HEK293 (cell line): ENCODE results near the gene MUC5B.
A peak's percentile ranks its signal among the peaks of the same experiment; 100 is the strongest.

ENCODE experiments used
- CTCF ChIA-PET: fragments of 350-600 bp; formaldehyde crosslinking; extraction: SDS; loops from one replicate; lab custom pipeline; 2021; ENCODE audit warnings: antibody characterized with exemption; lab: Yijun Ruan, JAX
- POLR2A ChIA-PET: fragments of 300-600 bp; formaldehyde crosslinking; extraction: SDS; loops from one replicate; lab custom pipeline; 2020; ENCODE audit warnings: antibody characterized with exemption, inconsistent platforms; lab: Yijun Ruan, JAX
- H3K27ac ChIP-seq: fragments of 200-500 bp; sonication (Bioruptor generic); 2 replicates; pipeline ENCODE4 v1.5.1; 2014; ENCODE audit warnings: low read depth, low read length, control low read depth, inconsistent platforms; ENCODE audit errors: extremely low read depth
- H3K36me3 ChIP-seq, 2 experiments: fragments of 200-500 bp in 1 of 2; sonication (Bioruptor generic) in 1 of 2; 1 replicate in 1 of 2; 2 replicates in 1 of 2; pipeline ENCODE4 v1.5.1; 2014 to 2017; ENCODE audit warnings: inconsistent platforms in 2 of 2, low read length in 2 of 2; ENCODE audit not compliant: control insufficient read depth in 2 of 2, insufficient read depth in 1 of 2
- H3K4me1 ChIP-seq: fragments of 200-500 bp; sonication (Bioruptor generic); 2 replicates; pipeline ENCODE4 v1.5.1; 2014; ENCODE audit warnings: mild to moderate bottlenecking, low read length, inconsistent platforms; ENCODE audit not compliant: control insufficient read depth, insufficient read depth
- H3K4me3 ChIP-seq: 2 replicates; pipeline ENCODE4 v1.5.1; 2011; ENCODE audit warnings: low read depth, mild to moderate bottlenecking, control low read depth, low read length, moderate library complexity
- H3K9me3 ChIP-seq: fragments of 200-500 bp; sonication (Bioruptor generic); 2 replicates; pipeline ENCODE4 v1.5.1; 2014; ENCODE audit warnings: low read depth, low read length, inconsistent platforms; ENCODE audit not compliant: control insufficient read depth, insufficient read depth
- BCL11A ChIP-seq: fragments of 450-650 bp; formaldehyde crosslinking; IDR thresholded peaks from 2 replicates; pipeline ENCODE4 v1.5.1; 2016; ENCODE audit warnings: low read depth, missing biosample characterization, missing genetic modification characterization
- FEZF1 ChIP-seq: fragments of 450-650 bp; formaldehyde crosslinking; IDR thresholded peaks from 2 replicates; pipeline ENCODE4 v1.5.1; 2016; ENCODE audit warnings: missing biosample characterization, missing genetic modification characterization
- IKZF3 ChIP-seq: fragments of 450-650 bp; IDR thresholded peaks from 2 replicates; pipeline ENCODE4 v1.5.0; 2018; ENCODE audit warnings: missing biosample characterization, mild to moderate bottlenecking, missing genetic modification characterization, moderate library complexity
- KLF10 ChIP-seq: fragments of 450-650 bp; IDR thresholded peaks from 2 replicates; pipeline ENCODE4 v1.5.1; 2018; ENCODE audit warnings: missing biosample characterization, mild to moderate bottlenecking, missing genetic modification characterization
- OSR2 ChIP-seq: fragments of 450-650 bp; formaldehyde crosslinking; IDR thresholded peaks from 2 replicates; pipeline ENCODE4 v1.5.1; 2016; ENCODE audit warnings: missing biosample characterization, missing genetic modification characterization
- SP7 ChIP-seq: fragments of 450-650 bp; formaldehyde crosslinking; IDR thresholded peaks from 2 replicates; pipeline ENCODE4 v1.5.1; 2016; ENCODE audit warnings: missing biosample characterization, missing genetic modification characterization
- ZBTB8A ChIP-seq: fragments of 450-650 bp; formaldehyde crosslinking; IDR thresholded peaks from 2 replicates; pipeline ENCODE4 v1.5.1; 2016; ENCODE audit warnings: missing biosample characterization, missing genetic modification characterization
- ZEB2 ChIP-seq: fragments of 450-650 bp; formaldehyde crosslinking; IDR thresholded peaks from 2 replicates; pipeline ENCODE4 v1.5.1; 2016; ENCODE audit warnings: missing biosample characterization, missing genetic modification characterization
- ZNF112 ChIP-seq: fragments of 450-650 bp; formaldehyde crosslinking; IDR thresholded peaks from 2 replicates; pipeline ENCODE4 v1.5.0; 2017; ENCODE audit warnings: missing biosample characterization, missing genetic modification characterization
- ZNF24 ChIP-seq: fragments of 450-650 bp; formaldehyde crosslinking; IDR thresholded peaks from 2 replicates; pipeline ENCODE4 v1.5.1; 2016; ENCODE audit warnings: missing biosample characterization, missing genetic modification characterization
- ZNF302 ChIP-seq: fragments of 450-650 bp; formaldehyde crosslinking; IDR thresholded peaks from 2 replicates; pipeline ENCODE4 v1.5.1; 2016; ENCODE audit warnings: missing biosample characterization, missing genetic modification characterization, low read depth
- ZNF324 ChIP-seq: fragments of 450-650 bp; formaldehyde crosslinking; IDR thresholded peaks from 2 replicates; pipeline ENCODE4 v1.5.1; 2016; ENCODE audit warnings: missing biosample characterization, missing genetic modification characterization
- ZNF350 ChIP-seq: fragments of 450-650 bp; formaldehyde crosslinking; IDR thresholded peaks from 2 replicates; pipeline ENCODE4 v1.5.0; 2017; ENCODE audit warnings: missing biosample characterization, mild to moderate bottlenecking, missing genetic modification characterization
- ZNF37A ChIP-seq: fragments of 450-650 bp; IDR thresholded peaks from 2 replicates; pipeline ENCODE4 v1.5.1; 2018; ENCODE audit warnings: missing biosample characterization, missing genetic modification characterization
- ZNF514 ChIP-seq: fragments of 450-650 bp; formaldehyde crosslinking; IDR thresholded peaks from 2 replicates; pipeline ENCODE4 v1.5.1; 2016; ENCODE audit warnings: missing biosample characterization, missing genetic modification characterization
- ZNF521 ChIP-seq: fragments of 450-650 bp; formaldehyde crosslinking; IDR thresholded peaks from 2 replicates; pipeline ENCODE4 v1.5.1; 2017; ENCODE audit warnings: missing biosample characterization, mild to moderate bottlenecking, missing genetic modification characterization
- ZNF561 ChIP-seq: fragments of 450-650 bp; IDR thresholded peaks from 2 replicates; pipeline ENCODE4 v1.5.1; 2018; ENCODE audit warnings: missing biosample characterization, missing genetic modification characterization, borderline replicate concordance
- ZNF629 ChIP-seq: fragments of 450-650 bp; formaldehyde crosslinking; IDR thresholded peaks from 2 replicates; pipeline ENCODE4 v1.5.1; 2017; ENCODE audit warnings: missing biosample characterization, missing genetic modification characterization
- ZNF654 ChIP-seq: fragments of 450-650 bp; formaldehyde crosslinking; IDR thresholded peaks from 2 replicates; pipeline ENCODE4 v1.5.1; 2016; ENCODE audit warnings: low read depth, missing biosample characterization, missing genetic modification characterization
- ZNF658 ChIP-seq: fragments of 450-650 bp; formaldehyde crosslinking; IDR thresholded peaks from 2 replicates; pipeline ENCODE4; 2016; ENCODE audit warnings: missing biosample characterization, missing genetic modification characterization
- TF ChIP-seq, protein P1 (sequence below): fragments of 450-650 bp; formaldehyde crosslinking; IDR thresholded peaks from 2 replicates; pipeline ENCODE4 v1.5.1; 2016; ENCODE audit warnings: missing biosample characterization, missing genetic modification characterization
- TF ChIP-seq, protein P2 (sequence below): fragments of 450-650 bp; formaldehyde crosslinking; IDR thresholded peaks from 2 replicates; pipeline ENCODE4 v1.5.1; 2016; ENCODE audit warnings: missing biosample characterization, missing genetic modification characterization
- TF ChIP-seq, protein P3 (sequence below): fragments of 450-650 bp; formaldehyde crosslinking; IDR thresholded peaks from 2 replicates; pipeline ENCODE4 v1.5.1; 2016; ENCODE audit warnings: missing biosample characterization, missing genetic modification characterization
- TF ChIP-seq, protein P4 (sequence below): fragments of 450-650 bp; formaldehyde crosslinking; IDR thresholded peaks from 2 replicates; pipeline ENCODE4 v1.5.1; 2016; ENCODE audit warnings: missing biosample characterization, missing genetic modification characterization

Gene MUC5B

DNA sequence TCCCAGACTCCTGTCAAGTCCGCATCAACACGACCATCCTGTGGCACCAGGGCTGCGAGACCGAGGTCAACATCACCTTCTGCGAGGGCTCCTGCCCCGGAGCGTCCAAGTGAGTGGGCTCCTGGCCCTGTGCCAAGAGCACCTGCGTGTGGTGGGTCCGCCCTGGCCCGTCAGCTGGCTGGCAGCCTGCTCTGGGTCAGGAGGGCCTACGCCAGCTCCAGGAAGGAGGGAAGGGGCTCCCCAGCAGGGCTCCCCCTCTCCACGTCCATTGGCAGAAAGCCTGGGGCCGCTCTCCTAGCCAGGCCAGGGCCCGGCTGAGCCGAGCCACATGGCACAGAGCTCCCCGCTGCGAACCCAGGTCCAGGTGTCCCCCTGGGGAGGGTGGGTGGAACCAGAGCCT lies 37.8 kb downstream of the MUC5B start:
- no peaks in the 10 kb centered on the region for H3K9me3 ChIP-seq
- H3K36me3 ChIP-seq: no peaks in the 10 kb centered on the region
- no peak overlapping the region for H3K27ac ChIP-seq
- H3K4me3 ChIP-seq: no peak overlapping the region
- ChIA-PET CTCF (no interaction called here), POLR2A (no interaction called here)
- TF ChIP-seq ZNF324 (tag by site-specific recombination) (no peak), ZNF654 (tag by site-specific recombination) (no peak), ZNF521 (tag by site-specific recombination) (no peak), BCL11A (tag by site-specific recombination) (no peak), ZNF561 (tag by site-specific recombination) (no peak), ZNF24 (no peak), ZNF112 (tag by site-specific recombination) (no peak), ZEB2 (tag by site-specific recombination) (no peak), ZNF658 (tag by site-specific recombination) (no peak), ZBTB8A (tag by site-specific recombination) (no peak)
- TF ChIP-seq, protein P1, sequence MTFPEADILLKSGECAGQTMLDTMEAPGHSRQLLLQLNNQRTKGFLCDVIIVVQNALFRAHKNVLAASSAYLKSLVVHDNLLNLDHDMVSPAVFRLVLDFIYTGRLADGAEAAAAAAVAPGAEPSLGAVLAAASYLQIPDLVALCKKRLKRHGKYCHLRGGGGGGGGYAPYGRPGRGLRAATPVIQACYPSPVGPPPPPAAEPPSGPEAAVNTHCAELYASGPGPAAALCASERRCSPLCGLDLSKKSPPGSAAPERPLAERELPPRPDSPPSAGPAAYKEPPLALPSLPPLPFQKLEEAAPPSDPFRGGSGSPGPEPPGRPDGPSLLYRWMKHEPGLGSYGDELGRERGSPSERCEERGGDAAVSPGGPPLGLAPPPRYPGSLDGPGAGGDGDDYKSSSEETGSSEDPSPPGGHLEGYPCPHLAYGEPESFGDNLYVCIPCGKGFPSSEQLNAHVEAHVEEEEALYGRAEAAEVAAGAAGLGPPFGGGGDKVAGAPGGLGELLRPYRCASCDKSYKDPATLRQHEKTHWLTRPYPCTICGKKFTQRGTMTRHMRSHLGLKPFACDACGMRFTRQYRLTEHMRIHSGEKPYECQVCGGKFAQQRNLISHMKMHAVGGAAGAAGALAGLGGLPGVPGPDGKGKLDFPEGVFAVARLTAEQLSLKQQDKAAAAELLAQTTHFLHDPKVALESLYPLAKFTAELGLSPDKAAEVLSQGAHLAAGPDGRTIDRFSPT: no peak
- TF ChIP-seq, protein P2, sequence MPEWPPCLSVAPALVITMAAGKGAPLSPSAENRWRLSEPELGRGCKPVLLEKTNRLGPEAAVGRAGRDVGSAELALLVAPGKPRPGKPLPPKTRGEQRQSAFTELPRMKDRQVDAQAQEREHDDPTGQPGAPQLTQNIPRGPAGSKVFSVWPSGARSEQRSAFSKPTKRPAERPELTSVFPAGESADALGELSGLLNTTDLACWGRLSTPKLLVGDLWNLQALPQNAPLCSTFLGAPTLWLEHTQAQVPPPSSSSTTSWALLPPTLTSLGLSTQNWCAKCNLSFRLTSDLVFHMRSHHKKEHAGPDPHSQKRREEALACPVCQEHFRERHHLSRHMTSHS: no peak
- H3K4me1 ChIP-seq: no peaks in the 10 kb centered on the region

- ChIA-PET CTCF (interaction anchor here (1.7 kb wide), 1 partner anchor 313 kb away, joined by 3 read pairs; no protein-coding TSS in a partner anchor), POLR2A (no interaction called here)
- TF ChIP-seq ZNF302 (tag by site-specific recombination) (no peak), OSR2 (tag by site-specific recombination) (no peak)
- TF ChIP-seq, protein P3, sequence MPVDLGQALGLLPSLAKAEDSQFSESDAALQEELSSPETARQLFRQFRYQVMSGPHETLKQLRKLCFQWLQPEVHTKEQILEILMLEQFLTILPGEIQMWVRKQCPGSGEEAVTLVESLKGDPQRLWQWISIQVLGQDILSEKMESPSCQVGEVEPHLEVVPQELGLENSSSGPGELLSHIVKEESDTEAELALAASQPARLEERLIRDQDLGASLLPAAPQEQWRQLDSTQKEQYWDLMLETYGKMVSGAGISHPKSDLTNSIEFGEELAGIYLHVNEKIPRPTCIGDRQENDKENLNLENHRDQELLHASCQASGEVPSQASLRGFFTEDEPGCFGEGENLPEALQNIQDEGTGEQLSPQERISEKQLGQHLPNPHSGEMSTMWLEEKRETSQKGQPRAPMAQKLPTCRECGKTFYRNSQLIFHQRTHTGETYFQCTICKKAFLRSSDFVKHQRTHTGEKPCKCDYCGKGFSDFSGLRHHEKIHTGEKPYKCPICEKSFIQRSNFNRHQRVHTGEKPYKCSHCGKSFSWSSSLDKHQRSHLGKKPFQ (tag by site-specific recombination): no peak
- H3K27ac ChIP-seq: no peak overlapping the region
- no peaks in the 10 kb centered on the region for H3K9me3 ChIP-seq
- H3K4me1 ChIP-seq: no peaks in the 10 kb centered on the region
- H3K36me3 ChIP-seq: no peaks in the 10 kb centered on the region
- H3K4me3 ChIP-seq: no peak overlapping the region
These were observed 38.6 kb downstream of the MUC5B start for GRCh38 chr11:1261241-1262071.

DNA sequence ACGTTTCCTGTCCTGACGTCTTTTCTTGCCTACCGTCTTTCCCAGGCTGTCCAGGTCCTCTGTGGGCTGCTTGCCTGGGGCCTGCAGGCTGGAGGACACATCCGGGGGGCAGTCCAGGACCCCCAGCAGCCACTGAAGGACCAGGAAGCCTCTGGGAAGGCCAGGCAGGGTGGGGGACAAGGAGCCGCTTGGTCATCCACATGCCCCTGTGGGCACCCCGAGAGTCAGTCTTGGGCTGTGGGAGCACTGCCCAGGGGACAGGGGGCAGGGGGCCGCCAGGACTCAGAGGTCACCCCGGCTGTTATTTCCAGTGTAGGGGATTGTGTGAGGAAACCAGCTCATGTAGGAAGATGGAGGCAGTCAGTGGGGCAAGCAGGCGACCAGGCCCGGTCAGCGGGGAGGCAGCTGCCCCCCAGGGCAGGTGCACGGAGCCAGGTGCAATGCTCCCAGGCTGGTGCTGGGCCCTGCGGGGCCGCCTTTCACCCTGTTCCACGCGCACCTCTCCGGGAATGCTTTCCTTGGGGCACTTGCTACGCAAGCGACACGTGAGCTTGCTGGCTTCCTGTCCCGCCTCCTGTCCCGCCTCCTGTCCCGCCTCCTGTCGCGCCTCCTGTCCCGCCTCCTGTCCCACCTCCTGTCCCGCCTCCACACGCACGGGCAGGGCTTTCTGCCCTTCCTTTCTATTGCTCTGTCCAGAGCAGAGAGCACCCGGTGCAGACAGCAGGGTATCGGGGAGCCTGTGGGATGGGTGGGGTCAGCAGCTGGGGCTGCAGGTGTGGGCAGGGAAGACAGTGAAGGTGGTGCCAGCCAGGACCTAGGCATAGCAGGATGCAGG lies 39.5 kb downstream of the MUC5B start:
- Histone ChIP-seq H3K27ac (no peak overlapping the region), H3K36me3 (no peaks in the 10 kb centered on the region), H3K4me3 (peak overlapping the region; percentile 34), H3K9me3 (no peaks in the 10 kb centered on the region), H3K4me1 (no peaks in the 10 kb centered on the region)
- POLR2A ChIA-PET: interaction anchor here (1.2 kb wide), 1 partner anchor 36 kb away, joined by 3 read pairs; no protein-coding TSS in a partner anchor
- CTCF ChIA-PET: interaction anchor here (1.7 kb wide), 1 partner anchor 312 kb away, joined by 3 read pairs; no protein-coding TSS in a partner anchor
- no peak for TF ChIP-seq ZNF514 (tag by site-specific recombination)
- peak; percentile 47; the same call in 1 of the 2 replicates for TF ChIP-seq IKZF3
- no peak for TF ChIP-seq ZNF350
- TF ChIP-seq ZNF629: peak; percentile 26; the same call in 1 of the 2 replicates
- peak; percentile 98 for TF ChIP-seq KLF10 (tag by site-specific recombination)
- no peak for TF ChIP-seq FEZF1 (tag by site-specific recombination)
- no peak for TF ChIP-seq ZNF37A (tag by site-specific recombination)
- peak; percentile 75; the same call in 1 of the 2 replicates for TF ChIP-seq SP7 (tag by site-specific recombination)
- TF ChIP-seq, protein P4, sequence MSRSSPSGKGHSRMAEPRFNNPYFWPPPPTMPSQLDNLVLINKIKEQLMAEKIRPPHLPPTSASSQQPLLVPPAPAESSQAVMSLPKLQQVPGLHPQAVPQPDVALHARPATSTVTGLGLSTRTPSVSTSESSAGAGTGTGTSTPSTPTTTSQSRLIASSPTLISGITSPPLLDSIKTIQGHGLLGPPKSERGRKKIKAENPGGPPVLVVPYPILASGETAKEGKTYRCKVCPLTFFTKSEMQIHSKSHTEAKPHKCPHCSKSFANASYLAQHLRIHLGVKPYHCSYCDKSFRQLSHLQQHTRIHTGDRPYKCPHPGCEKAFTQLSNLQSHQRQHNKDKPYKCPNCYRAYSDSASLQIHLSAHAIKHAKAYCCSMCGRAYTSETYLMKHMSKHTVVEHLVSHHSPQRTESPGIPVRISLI (tag by site-specific recombination): no peak
- TF ChIP-seq ZNF658 (tag by site-specific recombination): no peak
